ENCODE measurements around the gene PNKD.

GRCh38 chr2:218244204-218244603, 26.1 kb upstream of the PNKD start:
- TF ChIP-seq CTCF (IDR thresholded peaks at IDR 0.05; ENCODE audit: poor library complexity), result no peak
- no peak for TF ChIP-seq EZH2 (IDR thresholded peaks at IDR 0.05; ENCODE audit: borderline replicate concordance)

Measured in hepatocyte (in vitro differentiated cells).